Parathyroid adenoma (tissue), 2 donors: Measurements from ENCODE around the gene PRKAG1.

Experiments
- H2AFZ ChIP-seq: fragments of 300-600 bp; sonication (generic); one replicate; pipeline ENCODE4 v1.7.0; 2017; ENCODE audit warnings: antibody characterized with exemption, mild to moderate bottlenecking
- H3K27ac ChIP-seq: fragments of 300-600 bp; sonication (generic); one replicate; pipeline ENCODE4 v1.7.0; 2017
- H3K27me3 ChIP-seq: fragments of 300-600 bp; sonication (generic); one replicate; pipeline ENCODE4 v1.7.0; 2017; ENCODE audit warnings: low read length; ENCODE audit not compliant: control insufficient read depth, insufficient read depth
- H3K36me3 ChIP-seq: fragments of 300-600 bp; sonication (generic); one replicate; pipeline ENCODE4 v1.7.0; 2017; ENCODE audit warnings: low read length; ENCODE audit not compliant: control insufficient read depth, insufficient read depth
- H3K4me1 ChIP-seq: fragments of 300-600 bp; sonication (generic); one replicate; pipeline ENCODE4 v1.7.0; 2017; ENCODE audit warnings: control low read depth
- H3K4me2 ChIP-seq: fragments of 300-600 bp; sonication (generic); one replicate; pipeline ENCODE4 v1.7.0; 2017; ENCODE audit warnings: low read length
- H3K4me3 ChIP-seq: fragments of 300-600 bp; sonication (generic); one replicate; pipeline ENCODE4 v1.7.0; 2017; ENCODE audit warnings: low read depth, low read length
- H3K79me2 ChIP-seq: fragments of 300-600 bp; sonication (generic); one replicate; pipeline ENCODE4 v1.7.0; 2017; ENCODE audit warnings: control low read depth
- H3K9ac ChIP-seq: fragments of 300-600 bp; sonication (generic); one replicate; pipeline ENCODE4 v1.7.0; 2017; ENCODE audit warnings: mild to moderate bottlenecking
- H3K9me3 ChIP-seq: fragments of 300-600 bp; sonication (generic); one replicate; pipeline ENCODE4 v1.7.0; 2017; ENCODE audit warnings: low read length; ENCODE audit not compliant: control insufficient read depth
- TF ChIP-seq, protein P1 (sequence below): fragments of 300-600 bp; sonication (generic); IDR thresholded peaks from one replicate; pipeline ENCODE4 v1.7.0; 2017; ENCODE audit warnings: antibody characterized with exemption, mild to moderate bottlenecking
- donor health status: primary hyperparathyroidism.

The PRKAG1 gene

DNA sequence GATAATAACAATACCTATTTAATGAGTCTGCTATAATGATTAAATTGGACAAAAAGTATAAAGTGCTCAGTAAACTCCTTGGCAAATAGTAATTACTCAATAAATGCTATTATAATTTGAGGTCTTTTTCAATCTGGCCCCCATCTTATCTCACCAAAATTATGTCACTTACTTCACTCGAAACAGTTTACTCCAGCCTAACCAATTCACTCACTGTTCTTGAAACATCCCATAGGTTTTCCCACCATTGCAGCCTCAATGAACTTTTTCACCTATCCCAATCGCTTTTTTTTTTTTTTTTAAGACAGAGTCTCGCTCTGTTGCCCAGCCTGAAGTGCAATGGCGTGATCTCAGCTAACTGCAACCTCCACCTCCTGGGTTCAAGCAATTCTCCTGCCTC, 17.5 kb upstream of the PRKAG1 start:
- TF ChIP-seq, protein P1, sequence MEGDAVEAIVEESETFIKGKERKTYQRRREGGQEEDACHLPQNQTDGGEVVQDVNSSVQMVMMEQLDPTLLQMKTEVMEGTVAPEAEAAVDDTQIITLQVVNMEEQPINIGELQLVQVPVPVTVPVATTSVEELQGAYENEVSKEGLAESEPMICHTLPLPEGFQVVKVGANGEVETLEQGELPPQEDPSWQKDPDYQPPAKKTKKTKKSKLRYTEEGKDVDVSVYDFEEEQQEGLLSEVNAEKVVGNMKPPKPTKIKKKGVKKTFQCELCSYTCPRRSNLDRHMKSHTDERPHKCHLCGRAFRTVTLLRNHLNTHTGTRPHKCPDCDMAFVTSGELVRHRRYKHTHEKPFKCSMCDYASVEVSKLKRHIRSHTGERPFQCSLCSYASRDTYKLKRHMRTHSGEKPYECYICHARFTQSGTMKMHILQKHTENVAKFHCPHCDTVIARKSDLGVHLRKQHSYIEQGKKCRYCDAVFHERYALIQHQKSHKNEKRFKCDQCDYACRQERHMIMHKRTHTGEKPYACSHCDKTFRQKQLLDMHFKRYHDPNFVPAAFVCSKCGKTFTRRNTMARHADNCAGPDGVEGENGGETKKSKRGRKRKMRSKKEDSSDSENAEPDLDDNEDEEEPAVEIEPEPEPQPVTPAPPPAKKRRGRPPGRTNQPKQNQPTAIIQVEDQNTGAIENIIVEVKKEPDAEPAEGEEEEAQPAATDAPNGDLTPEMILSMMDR = no peak
- no peaks in the 10 kb centered on the region for H3K79me2 ChIP-seq
- H3K27me3 ChIP-seq = no peaks in the 10 kb centered on the region
- H3K9me3 ChIP-seq = no peaks in the 10 kb centered on the region
- H3K9ac ChIP-seq = no peak overlapping the region
- H3K4me3 ChIP-seq = no peak overlapping the region
- no peak overlapping the region for H2AFZ ChIP-seq
- no peaks in the 10 kb centered on the region for H3K4me1 ChIP-seq
- H3K4me2 ChIP-seq = no peak overlapping the region
- H3K36me3 ChIP-seq = no peaks in the 10 kb centered on the region
- H3K27ac ChIP-seq = no peak overlapping the region

DNA sequence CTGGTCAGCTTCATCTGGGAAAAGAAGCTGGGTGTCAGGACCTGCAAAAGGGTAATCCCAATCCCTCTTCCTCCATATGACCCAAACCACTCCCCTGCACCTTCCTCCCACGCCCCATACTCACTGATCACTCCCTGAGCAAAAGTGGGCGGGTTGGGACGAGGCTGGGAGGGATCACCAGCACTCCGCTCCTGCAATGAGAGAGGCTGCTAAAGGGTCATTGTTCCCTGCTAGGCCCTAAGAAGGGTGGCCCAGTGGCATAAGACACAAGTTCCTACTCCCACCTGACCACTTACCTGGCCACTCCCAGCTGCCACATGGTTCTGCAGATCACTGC, 15.7 kb upstream of the PRKAG1 start:
- Histone ChIP-seq H3K4me2 (no peak overlapping the region), H2AFZ (no peak overlapping the region), H3K9me3 (no peaks in the 10 kb centered on the region), H3K4me1 (no peaks in the 10 kb centered on the region), H3K9ac (no peak overlapping the region), H3K27me3 (no peaks in the 10 kb centered on the region), H3K36me3 (no peaks in the 10 kb centered on the region), H3K79me2 (peaks cover under 1% of the 10 kb centered on the region), H3K4me3 (no peak overlapping the region), H3K27ac (no peak overlapping the region)
- TF ChIP-seq, protein P1 = no peak

DNA sequence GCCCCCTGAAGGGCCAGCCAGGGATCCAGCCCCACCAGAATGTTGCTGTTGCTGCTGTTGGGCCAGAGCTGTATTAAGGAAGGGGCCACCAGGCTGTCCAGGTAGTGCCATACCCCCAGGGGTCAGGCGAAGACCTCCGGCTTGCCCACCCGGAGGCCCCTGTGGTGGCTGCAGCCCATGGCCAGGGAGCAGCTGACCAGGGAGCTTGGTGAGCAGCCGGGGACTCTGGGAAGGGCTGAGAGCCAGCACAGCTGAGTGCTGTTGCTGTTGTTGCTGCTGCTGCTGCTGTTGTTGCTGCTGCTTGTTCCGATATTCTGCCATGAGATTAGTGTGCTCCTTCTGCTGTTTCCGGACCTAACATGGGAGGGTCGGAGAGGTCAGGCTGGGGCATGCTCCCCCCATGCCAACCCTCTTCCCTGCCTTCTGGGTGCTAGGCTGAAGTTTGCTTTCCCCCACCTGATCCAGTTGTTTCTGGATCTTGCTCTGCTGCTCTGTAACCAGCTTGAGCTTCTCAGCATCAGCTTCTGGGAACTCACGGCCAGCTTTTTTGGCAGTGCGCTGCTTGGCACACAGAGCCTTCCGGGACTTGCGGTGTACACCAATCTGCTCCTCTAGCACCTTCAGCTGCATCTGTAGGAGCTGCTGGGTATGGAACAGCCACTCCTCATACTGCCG, 15.2 kb upstream of the PRKAG1 start:
- Histone ChIP-seq H3K27me3 (no peaks in the 10 kb centered on the region), H3K4me3 (no peak overlapping the region), H3K9me3 (no peaks in the 10 kb centered on the region), H3K4me2 (no peak overlapping the region), H3K9ac (no peak overlapping the region), H2AFZ (no peak overlapping the region), H3K27ac (no peak overlapping the region), H3K79me2 (peaks cover 6% of the 10 kb centered on the region), H3K4me1 (no peaks in the 10 kb centered on the region), H3K36me3 (no peaks in the 10 kb centered on the region)
- TF ChIP-seq, protein P1 = no peak

DNA sequence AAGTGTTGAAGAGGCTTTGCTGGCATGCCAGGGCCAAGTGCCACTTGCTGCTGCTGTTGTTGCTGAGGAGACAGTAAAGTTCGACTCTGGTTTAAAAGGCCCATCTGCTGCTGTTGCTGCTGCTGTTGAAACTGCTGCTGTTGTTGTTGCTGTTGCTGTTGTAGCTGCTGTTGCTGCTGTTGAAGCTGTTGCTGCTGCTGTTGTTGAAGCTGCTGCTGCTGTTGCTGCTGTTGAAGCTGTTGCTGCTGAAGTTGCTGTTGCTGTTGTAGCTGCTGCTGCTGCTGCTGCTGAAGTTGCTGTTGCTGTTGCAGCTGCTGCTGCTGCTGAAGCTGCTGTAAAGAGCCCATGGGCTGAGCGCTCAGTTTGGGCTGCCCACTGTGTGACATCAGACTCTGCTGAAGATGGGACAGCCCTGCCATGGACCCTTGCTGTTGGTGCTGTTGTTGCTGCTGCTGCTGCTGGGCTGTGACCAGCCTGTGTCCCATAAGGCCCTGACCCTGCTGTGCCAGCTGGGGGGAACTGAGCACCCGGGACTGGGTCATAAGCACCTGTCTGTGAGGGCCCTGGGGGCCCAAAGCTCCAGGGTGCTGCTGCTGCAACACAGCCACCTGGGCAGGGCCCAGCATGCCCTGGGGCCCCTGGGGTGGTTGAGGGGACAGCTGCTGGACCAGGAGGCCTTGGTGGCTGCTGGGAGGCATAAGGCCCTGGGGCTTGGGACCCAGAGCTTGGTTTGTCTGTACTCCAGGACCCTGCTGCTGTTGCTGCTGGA, 14.3 kb upstream of the PRKAG1 start:
- Histone ChIP-seq H3K4me1 (no peaks in the 10 kb centered on the region), H3K9ac (no peak overlapping the region), H3K27ac (no peak overlapping the region)

More for the DNA sequence above, 14.3 kb upstream of the PRKAG1 start:
- Histone ChIP-seq H3K9me3 (no peaks in the 10 kb centered on the region), H3K4me2 (no peak overlapping the region), H3K79me2 (peaks cover 11% of the 10 kb centered on the region), H3K36me3 (no peaks in the 10 kb centered on the region), H3K4me3 (no peak overlapping the region), H2AFZ (no peak overlapping the region), H3K27me3 (no peaks in the 10 kb centered on the region)
- TF ChIP-seq, protein P1 = no peak
